CD8-positive, alpha-beta memory T cell (primary cell): ENCODE results near the gene NKX6-2. TPM values are rescaled to one million over a fixed set of nuclear protein-coding genes. Genes with fewer than 3 reads are reported as not detected.
A peak's percentile ranks its signal among the peaks of the same experiment; 100 is the strongest.

Experiments used
- CTCF ChIA-PET: fragments of 350-600 bp; sonication (Branson Sonifier 250); formaldehyde crosslinking; loops from one replicate; lab custom pipeline; 2021; ENCODE audit warnings: antibody characterized with exemption; lab: Charles Lee
- POLR2A ChIA-PET: fragments of 350-600 bp; sonication (Branson Sonifier 250); formaldehyde crosslinking; loops from one replicate; lab custom pipeline; 2021; ENCODE audit warnings: antibody characterized with exemption; lab: Charles Lee
- DNase-seq, 5 donors: peaks; one replicate each; pipeline versions ENCODE4 v3.0.0 to v3.0.0-alpha.2; 2020 to 2022; ENCODE audit warnings: mixed read lengths in 1 of 5
- H3K27ac ChIP-seq: one replicate; pipeline ENCODE4 v1.7.0; 2013; ENCODE audit warnings: low read depth, mild to moderate bottlenecking, low read length, moderate library complexity
- H3K27me3 ChIP-seq: 2 replicates; pipeline ENCODE4 v1.7.0; 2013; ENCODE audit warnings: low read length, mild to moderate bottlenecking; ENCODE audit not compliant: insufficient read depth, poor library complexity, severe bottlenecking
- H3K36me3 ChIP-seq: 2 replicates; pipeline ENCODE4 v1.7.0; 2013; ENCODE audit warnings: mild to moderate bottlenecking, low read length, moderate library complexity; ENCODE audit not compliant: insufficient read depth
- H3K4me1 ChIP-seq: 2 replicates; pipeline ENCODE4 v1.7.0; 2013; ENCODE audit warnings: mild to moderate bottlenecking, low read length, moderate library complexity; ENCODE audit not compliant: insufficient read depth
- H3K4me3 ChIP-seq: 2 replicates; pipeline ENCODE4 v1.7.0; 2013; ENCODE audit warnings: mild to moderate bottlenecking, low read length
- H3K9me3 ChIP-seq: 2 replicates; pipeline ENCODE4 v1.7.0; 2013; ENCODE audit warnings: mild to moderate bottlenecking, low read length
- H3K27ac Mint-ChIP-seq, 8 donors: one replicate each; pipeline ENCODE4 v1.8.0; 2020 to 2021; ENCODE audit warnings: mixed read lengths in 8 of 8, mild to moderate bottlenecking in 6 of 8, inconsistent platforms in 3 of 8, moderate library complexity in 3 of 8
- H3K27me3 Mint-ChIP-seq, 2 donors: one replicate each; pipeline ENCODE4 v1.8.0; 2020 to 2021; ENCODE audit warnings: mixed read lengths in 2 of 2, mild to moderate bottlenecking in 1 of 2, moderate library complexity in 1 of 2
- H3K36me3 Mint-ChIP-seq, 3 donors: one replicate each; pipeline ENCODE4 v1.8.0; 2020 to 2021; ENCODE audit warnings: mixed read lengths in 3 of 3, inconsistent platforms in 1 of 3, mild to moderate bottlenecking in 1 of 3
- H3K4me1 Mint-ChIP-seq, 3 donors: one replicate each; pipeline ENCODE4 v1.8.0; 2020 to 2021; ENCODE audit warnings: mixed read lengths in 3 of 3, inconsistent platforms in 1 of 3, mild to moderate bottlenecking in 1 of 3
- H3K4me3 Mint-ChIP-seq, 7 donors: one replicate each; pipeline ENCODE4 v1.8.0; 2020 to 2021; ENCODE audit warnings: mixed read lengths in 7 of 7, mild to moderate bottlenecking in 6 of 7, moderate library complexity in 4 of 7, inconsistent platforms in 2 of 7
- H3K9me3 Mint-ChIP-seq, 5 donors: one replicate each; pipeline ENCODE4 v1.8.0; 2020 to 2022; ENCODE audit warnings: mixed read lengths in 5 of 5, mild to moderate bottlenecking in 3 of 5, moderate library complexity in 2 of 5, inconsistent platforms in 1 of 5
- polyA plus RNA-seq: library from polyadenylated mRNA; unstranded; fragments of 300-500 nt; fragmentation: Illumina TruSeq; gene quantifications from one replicate; pipeline ENCODE4 v1.2.3, GENCODE V29; 2021
- total RNA-seq, 2 experiments: library from RNA; stranded (reverse); gene quantifications; one replicate each; pipeline ENCODE4 v1.2.3, GENCODE V29; 2021

Gene NKX6-2
- total and polyA plus RNA-seq, 3 experiments from 2014 or later = not detected

DNA sequence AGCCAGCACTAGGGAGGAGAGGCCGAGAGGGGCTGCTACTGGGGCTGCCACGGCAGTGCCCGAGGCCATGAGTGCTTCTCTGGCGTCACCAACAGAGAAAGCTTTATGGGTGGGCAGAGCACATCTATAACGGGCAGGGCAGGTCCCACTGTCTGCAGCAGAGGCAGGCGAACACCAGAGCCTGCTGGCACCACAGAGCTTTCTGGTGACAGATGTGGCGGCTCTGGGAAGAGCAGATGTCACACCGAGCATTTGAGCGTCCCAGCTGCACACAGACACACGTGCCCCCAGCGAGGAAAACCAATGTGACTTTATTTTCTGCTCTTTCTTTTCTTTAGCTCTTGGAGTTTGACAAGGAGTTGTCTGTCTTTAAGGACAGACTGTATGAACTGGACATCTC, 20.5 kb downstream of the NKX6-2 start:
- CTCF ChIA-PET = no interaction called here
- peaks cover 0 to 1% of the 10 kb centered on the region in 2 donors for H3K27me3 Mint-ChIP-seq
- POLR2A ChIA-PET = no interaction called here
- H3K27ac ChIP-seq = no peak overlapping the region
- no peak overlapping the region for H3K4me3 ChIP-seq
- no peaks in the 10 kb centered on the region for H3K27me3 ChIP-seq
- no peaks in the 10 kb centered on the region for H3K4me1 ChIP-seq
- H3K36me3 Mint-ChIP-seq = peaks cover 0 to 21% (median 10%) of the 10 kb centered on the region in 3 donors
- H3K4me3 Mint-ChIP-seq = no peak overlapping the region
- H3K9me3 Mint-ChIP-seq = no peaks in the 10 kb centered on the region
- no peak for DNase-seq
- no peaks in the 10 kb centered on the region for H3K36me3 ChIP-seq
- peaks cover 0 to 3% (median 2%) of the 10 kb centered on the region in 3 donors for H3K4me1 Mint-ChIP-seq
- no peaks in the 10 kb centered on the region for H3K9me3 ChIP-seq
- peak overlapping the region in 1 of 8 donors; percentile 24 for H3K27ac Mint-ChIP-seq

DNA sequence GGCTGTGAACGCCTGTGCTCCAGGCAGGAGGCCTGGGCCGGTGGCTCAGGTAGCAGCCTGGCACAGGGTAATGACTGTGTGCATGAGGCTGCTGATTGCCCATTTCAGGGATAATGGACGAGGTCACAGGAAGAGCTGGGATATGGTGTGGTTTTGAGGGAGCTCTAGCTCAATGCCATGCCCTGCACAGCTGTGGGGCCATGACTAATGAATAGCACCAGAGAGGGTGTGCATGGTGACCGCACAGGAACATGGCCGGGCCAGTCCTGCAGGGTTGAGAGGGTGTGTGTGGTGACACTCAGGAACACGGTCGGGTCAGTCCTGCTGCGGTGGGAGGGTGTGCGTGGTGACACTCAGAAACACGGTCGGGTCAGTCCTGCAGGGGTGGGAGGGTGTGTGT, 21.8 kb downstream of the NKX6-2 start:
- Histone ChIP-seq H3K9me3 (no peaks in the 10 kb centered on the region), H3K4me1 (no peaks in the 10 kb centered on the region), H3K27ac (no peak overlapping the region), H3K36me3 (no peaks in the 10 kb centered on the region), H3K27me3 (no peaks in the 10 kb centered on the region), H3K4me3 (no peak overlapping the region)
- Mint-ChIP-seq H3K36me3 (peaks cover 0 to 18% (median 10%) of the 10 kb centered on the region in 3 donors), H3K4me1 (peaks cover 0 to 3% (median 2%) of the 10 kb centered on the region in 3 donors), H3K4me3 (no peak overlapping the region), H3K27me3 (peaks cover 0 to 1% of the 10 kb centered on the region in 2 donors), H3K9me3 (no peaks in the 10 kb centered on the region), H3K27ac (no peak overlapping the region)
- CTCF ChIA-PET = no interaction called here
- DNase-seq = no peak
- POLR2A ChIA-PET = no interaction called here

DNA sequence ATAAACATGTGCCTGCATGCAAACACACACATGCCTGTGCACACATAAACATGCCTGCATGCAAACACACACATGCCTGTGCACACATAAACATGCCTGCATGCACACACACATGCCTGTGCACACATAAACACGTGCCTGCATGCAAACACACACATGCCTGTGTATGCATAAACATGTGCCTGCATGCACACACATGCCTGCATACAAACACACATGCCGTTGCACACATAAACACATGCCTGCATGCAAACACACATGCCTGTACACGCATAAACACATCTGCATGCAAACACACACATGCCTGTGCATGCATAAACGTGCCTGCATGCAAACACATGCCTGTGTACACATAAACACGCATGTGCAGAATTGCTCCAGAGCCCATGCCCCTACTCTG, 22.4 kb downstream of the NKX6-2 start:
- no peaks in the 10 kb centered on the region for H3K9me3 ChIP-seq
- ChIA-PET CTCF (no interaction called here), POLR2A (no interaction called here)
- no peak overlapping the region for H3K27ac ChIP-seq
- H3K4me1 ChIP-seq = no peaks in the 10 kb centered on the region
- Mint-ChIP-seq H3K27ac (no peak overlapping the region), H3K9me3 (no peaks in the 10 kb centered on the region), H3K4me3 (no peak overlapping the region), H3K4me1 (peaks cover 0 to 3% (median 2%) of the 10 kb centered on the region in 3 donors), H3K36me3 (peaks cover 0 to 17% (median 7%) of the 10 kb centered on the region in 3 donors), H3K27me3 (peaks cover 0 to 1% of the 10 kb centered on the region in 2 donors)
- H3K4me3 ChIP-seq = no peak overlapping the region
- H3K27me3 ChIP-seq = no peaks in the 10 kb centered on the region
- no peak for DNase-seq
- H3K36me3 ChIP-seq = no peaks in the 10 kb centered on the region

DNA sequence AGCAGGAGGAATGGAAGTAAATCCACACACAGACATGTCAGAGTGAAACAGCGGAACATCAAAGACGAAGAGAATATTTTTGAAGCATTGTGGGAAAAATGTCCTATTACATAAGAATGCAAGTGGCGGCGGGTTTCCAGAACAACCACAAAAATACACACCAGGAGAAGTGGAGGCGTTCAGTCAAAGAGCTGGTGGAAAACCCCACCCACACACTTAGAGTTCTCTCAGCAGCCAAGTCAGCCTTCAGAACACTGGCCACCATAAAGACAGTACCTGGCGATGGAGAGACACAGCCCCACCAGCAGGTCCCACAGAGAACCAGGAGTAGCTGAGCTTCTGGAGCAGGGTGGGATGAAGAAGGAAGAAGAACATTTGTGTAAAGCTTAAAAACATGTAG, 23.7 kb downstream of the NKX6-2 start:
- Mint-ChIP-seq H3K9me3 (no peaks in the 10 kb centered on the region), H3K4me1 (peaks cover 0 to 3% (median 2%) of the 10 kb centered on the region in 3 donors), H3K27me3 (peaks cover 0 to 1% of the 10 kb centered on the region in 2 donors), H3K27ac (peak overlapping the region in 1 of 8 donors; percentile 79), H3K36me3 (peaks cover 0 to 16% (median 8%) of the 10 kb centered on the region in 3 donors), H3K4me3 (no peak overlapping the region)
- H3K27ac ChIP-seq = no peak overlapping the region
- ChIA-PET CTCF (no interaction called here), POLR2A (no interaction called here)
- H3K9me3 ChIP-seq = no peaks in the 10 kb centered on the region
- H3K27me3 ChIP-seq = no peaks in the 10 kb centered on the region
- H3K4me1 ChIP-seq = no peaks in the 10 kb centered on the region
- no peak for DNase-seq
- H3K4me3 ChIP-seq = no peak overlapping the region
- H3K36me3 ChIP-seq = no peaks in the 10 kb centered on the region

DNA sequence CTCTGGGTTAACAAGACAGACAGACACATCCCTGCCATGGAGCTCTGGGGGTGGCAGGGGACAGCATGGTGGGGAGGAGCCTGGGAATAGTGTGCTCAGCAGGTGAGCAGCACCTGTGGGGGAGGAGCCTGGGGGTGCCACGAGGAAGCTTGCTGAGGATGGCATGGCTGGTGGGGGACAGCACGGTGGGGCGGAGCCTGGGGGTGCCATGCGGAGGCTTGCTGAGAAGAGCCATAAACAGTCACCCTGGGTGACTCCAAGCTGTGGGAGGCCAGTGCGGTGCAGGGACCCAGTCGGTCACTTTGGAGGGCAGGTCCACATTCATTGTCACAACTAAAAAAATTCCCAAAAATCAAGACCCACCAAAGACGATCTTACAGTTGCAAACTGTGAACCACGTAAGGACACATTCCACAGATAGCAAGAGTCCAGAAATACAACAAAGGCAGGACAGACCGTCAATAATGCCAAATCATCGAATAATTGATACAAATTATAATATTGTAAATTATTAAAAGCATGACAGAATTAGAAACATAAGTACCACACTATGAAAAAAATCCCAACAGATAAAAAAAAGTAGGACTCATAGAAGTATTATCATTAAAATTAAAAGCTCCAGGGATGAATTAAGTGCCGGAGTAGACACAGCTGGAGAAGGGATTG, 24.4 kb downstream of the NKX6-2 start:
- H3K36me3 ChIP-seq = no peaks in the 10 kb centered on the region
- no peak for DNase-seq
- Mint-ChIP-seq H3K27ac (peak overlapping the region in 1 of 8 donors; percentile 76), H3K9me3 (peaks cover 0 to 1% (median 0%) of the 10 kb centered on the region in 5 donors), H3K4me1 (peaks cover 0 to 3% (median 2%) of the 10 kb centered on the region in 3 donors), H3K4me3 (no peak overlapping the region), H3K36me3 (peaks cover 0 to 20% (median 10%) of the 10 kb centered on the region in 3 donors), H3K27me3 (peaks cover 0 to 1% of the 10 kb centered on the region in 2 donors)
- no peaks in the 10 kb centered on the region for H3K27me3 ChIP-seq
- H3K27ac ChIP-seq = no peak overlapping the region
- ChIA-PET CTCF (no interaction called here), POLR2A (no interaction called here)
- no peak overlapping the region for H3K4me3 ChIP-seq
- no peaks in the 10 kb centered on the region for H3K4me1 ChIP-seq
- H3K9me3 ChIP-seq = no peaks in the 10 kb centered on the region

DNA sequence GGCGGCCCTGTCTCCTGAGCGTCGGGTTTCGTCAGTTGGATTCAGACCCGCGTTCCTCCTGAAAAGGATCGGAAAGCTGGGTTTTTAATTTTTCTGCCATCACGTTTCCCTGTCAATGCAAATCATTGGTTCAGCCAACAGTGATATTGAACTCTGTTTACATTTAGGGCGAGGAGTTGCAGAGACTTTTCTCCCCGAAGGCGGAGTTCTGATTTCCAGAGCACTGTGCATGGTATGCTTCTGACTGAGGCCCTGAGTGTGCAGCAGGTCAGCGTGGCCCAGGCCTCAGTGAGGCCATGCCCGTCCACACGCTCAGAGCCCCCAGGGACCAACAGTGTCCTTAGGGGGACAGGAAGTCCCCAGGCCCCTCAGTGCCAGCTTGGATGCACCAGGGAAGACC, 27.1 kb downstream of the NKX6-2 start:
- no peaks in the 10 kb centered on the region for H3K9me3 ChIP-seq
- H3K36me3 ChIP-seq = no peaks in the 10 kb centered on the region
- no peaks in the 10 kb centered on the region for H3K27me3 Mint-ChIP-seq
- H3K4me3 Mint-ChIP-seq = no peak overlapping the region
- peaks cover 0 to 3% (median 2%) of the 10 kb centered on the region in 3 donors for H3K4me1 Mint-ChIP-seq
- H3K9me3 Mint-ChIP-seq = peaks cover 0 to 9% (median 2%) of the 10 kb centered on the region in 5 donors
- no peak overlapping the region for H3K27ac Mint-ChIP-seq
- CTCF ChIA-PET = no interaction called here
- H3K4me3 ChIP-seq = no peak overlapping the region
- POLR2A ChIA-PET = no interaction called here
- no peaks in the 10 kb centered on the region for H3K4me1 ChIP-seq
- DNase-seq = no peak
- no peak overlapping the region for H3K27ac ChIP-seq
- no peaks in the 10 kb centered on the region for H3K27me3 ChIP-seq
- peaks cover 7 to 32% (median 29%) of the 10 kb centered on the region in 3 donors for H3K36me3 Mint-ChIP-seq

DNA sequence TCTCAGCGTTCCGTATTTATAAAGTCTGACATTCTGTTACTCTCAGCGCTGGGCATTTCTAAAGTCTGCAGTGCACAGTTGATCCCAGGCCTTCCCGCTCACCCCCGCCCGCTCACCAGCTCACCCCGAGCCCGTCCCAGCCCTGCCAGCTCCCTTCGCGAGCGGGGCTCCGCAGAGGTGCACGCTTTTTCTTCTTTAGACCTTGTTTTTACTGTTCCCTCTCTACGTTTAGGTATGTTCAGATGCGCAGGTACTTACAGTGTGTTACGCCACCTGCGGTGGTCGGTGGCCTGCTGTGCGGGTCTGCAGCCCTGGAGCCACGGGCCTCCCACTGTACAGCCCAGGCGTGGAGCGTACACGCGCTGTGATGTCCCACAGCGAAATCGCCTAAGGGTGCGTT, 28.8 kb downstream of the NKX6-2 start:
- Histone ChIP-seq H3K36me3 (no peaks in the 10 kb centered on the region), H3K27me3 (no peaks in the 10 kb centered on the region), H3K4me1 (no peaks in the 10 kb centered on the region), H3K9me3 (no peaks in the 10 kb centered on the region), H3K27ac (no peak overlapping the region), H3K4me3 (no peak overlapping the region)
- Mint-ChIP-seq H3K4me3 (no peak overlapping the region), H3K27me3 (no peaks in the 10 kb centered on the region), H3K36me3 (peaks cover 7 to 38% (median 34%) of the 10 kb centered on the region in 3 donors), H3K27ac (peak overlapping the region in 1 of 8 donors; percentile 64), H3K4me1 (peaks cover 0 to 3% (median 1%) of the 10 kb centered on the region in 3 donors), H3K9me3 (peaks cover 0 to 9% (median 2%) of the 10 kb centered on the region in 5 donors)
- CTCF ChIA-PET = no interaction called here
- POLR2A ChIA-PET = no interaction called here
- DNase-seq = no peak

DNA sequence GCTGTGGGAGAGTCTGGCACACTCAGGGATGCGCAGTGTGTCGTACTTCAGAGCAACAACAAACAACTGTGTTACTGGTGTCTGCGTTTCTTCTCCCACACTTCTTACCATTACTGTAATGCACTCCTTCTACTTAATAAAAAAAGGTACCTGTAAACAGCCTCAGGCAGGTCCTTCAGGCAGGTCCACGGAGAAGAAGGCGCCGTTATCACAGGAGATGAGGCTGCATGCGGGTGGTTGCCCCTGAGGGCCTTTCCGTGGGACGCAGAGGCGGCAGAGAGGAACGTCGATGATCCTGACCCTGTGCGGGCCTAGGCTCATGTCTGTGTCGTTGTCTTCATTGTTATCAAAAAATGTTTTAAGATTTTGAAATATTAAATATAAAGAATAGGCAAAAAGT, 29.4 kb downstream of the NKX6-2 start:
- H3K27ac ChIP-seq = no peak overlapping the region
- Mint-ChIP-seq H3K4me3 (no peak overlapping the region), H3K9me3 (peaks cover 0 to 9% (median 2%) of the 10 kb centered on the region in 5 donors), H3K27ac (no peak overlapping the region), H3K27me3 (no peaks in the 10 kb centered on the region), H3K36me3 (peaks cover 7 to 40% (median 34%) of the 10 kb centered on the region in 3 donors), H3K4me1 (no peaks in the 10 kb centered on the region)
- CTCF ChIA-PET = no interaction called here
- POLR2A ChIA-PET = no interaction called here
- no peak for DNase-seq
- no peak overlapping the region for H3K4me3 ChIP-seq
- no peaks in the 10 kb centered on the region for H3K27me3 ChIP-seq
- no peaks in the 10 kb centered on the region for H3K36me3 ChIP-seq
- H3K9me3 ChIP-seq = no peaks in the 10 kb centered on the region
- H3K4me1 ChIP-seq = no peaks in the 10 kb centered on the region
